Peyer's patch (tissue), 4 donors: Measurements from ENCODE around the gene ATP6V0E2. TPM values are rescaled to one million over a fixed set of nuclear protein-coding genes. Genes with fewer than 3 reads are reported as not detected.

Source experiments
- DNase-seq, 3 donors: peaks; one replicate each; pipeline ENCODE4 v3.0.0-alpha.2; 2017 to 2019
- H3K27ac ChIP-seq, 4 donors: fragments of 200-600 bp; sonication (generic); one replicate each; pipeline ENCODE4 v1.5.1; 2016 to 2019
- H3K27me3 ChIP-seq, 2 donors: fragments of 200-600 bp; sonication (generic); one replicate each; pipeline ENCODE4 v1.5.1; 2019
- H3K36me3 ChIP-seq, 3 donors: fragments of 200-600 bp; sonication (generic); one replicate each; pipeline ENCODE4 v1.5.1; 2016 to 2019
- H3K4me1 ChIP-seq, 4 donors: fragments of 200-600 bp; sonication (generic); one replicate each; pipeline ENCODE4 v1.5.1; 2016 to 2019
- H3K4me3 ChIP-seq, 4 donors: fragments of 200-600 bp; sonication (generic); 1 replicate in 3 of 4; 2 replicates in 1 of 4; pipeline ENCODE4 v1.5.1; 2016 to 2019; ENCODE audit warnings: mild to moderate bottlenecking in 1 of 4
- H3K9me3 ChIP-seq, 4 donors: fragments of 200-600 bp; sonication (generic); one replicate each; pipeline ENCODE4 v1.5.1; 2016 to 2019; ENCODE audit warnings: mild to moderate bottlenecking in 1 of 4
- POLR2A ChIP-seq, 2 donors: fragments of 450-650 bp; IDR thresholded peaks; one replicate each; pipeline ENCODE4 v1.5.1; 2017; ENCODE audit warnings: antibody characterized with exemption in 2 of 2, mild to moderate bottlenecking in 2 of 2, moderate library complexity in 2 of 2
- total RNA-seq, 4 donors: library from RNA; depleted of rRNA; stranded (reverse); fragments of >200 nt; gene quantifications; one replicate each; pipeline ENCODE4 v1.1.0, GENCODE V29; 2016
- TF ChIP-seq, protein P1 (sequence below), 6 experiments: fragments of 450-650 bp in 4 of 6; fragments of 200-600 bp in 2 of 6; sonication (generic) in 1 of 6; IDR thresholded peaks; one replicate each; pipeline ENCODE4 v1.5.1; 2017 to 2019; ENCODE audit warnings: antibody characterized with exemption in 6 of 6, mild to moderate bottlenecking in 3 of 6, moderate library complexity in 1 of 6

Gene ATP6V0E2
- total RNA-seq, 4 donors from 2014 or later, result 7.6 to 17.8 (median 11.1) TPM

DNA sequence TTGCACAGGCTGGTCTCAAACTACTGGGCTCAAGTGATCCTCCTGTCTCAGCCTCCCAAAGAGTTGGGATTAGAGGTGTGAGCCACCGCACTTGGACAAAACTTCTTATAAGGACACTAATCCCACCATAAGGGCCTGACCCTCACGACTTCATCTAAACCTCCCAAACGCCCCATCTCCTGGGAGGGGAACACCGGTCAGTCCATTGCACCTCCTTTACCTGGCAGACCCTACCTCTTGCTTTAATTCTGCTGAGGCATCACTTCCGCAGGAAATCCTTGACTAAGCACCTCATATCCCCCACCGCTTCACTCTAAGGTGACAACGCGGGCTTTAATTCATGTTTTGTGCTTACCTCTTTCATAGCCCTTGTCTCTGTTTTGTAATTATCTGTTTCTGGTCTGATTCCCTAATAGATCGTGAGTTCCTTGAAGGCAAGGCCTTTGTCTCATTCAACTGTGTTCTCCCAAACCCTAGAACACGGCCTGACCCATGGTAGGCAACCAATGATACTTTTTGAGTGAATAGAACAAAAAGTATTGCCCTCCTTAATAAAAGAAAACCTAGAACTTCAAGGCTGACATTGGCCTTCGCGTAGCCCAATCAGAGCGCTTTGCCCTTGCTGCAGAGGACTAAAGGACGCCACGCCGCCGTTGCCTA lies 36.1 kb upstream of the ATP6V0E2 start:
- TF ChIP-seq POLR2A (IDR thresholded peaks at IDR 0.05), result no peak
- TF ChIP-seq, protein P1, sequence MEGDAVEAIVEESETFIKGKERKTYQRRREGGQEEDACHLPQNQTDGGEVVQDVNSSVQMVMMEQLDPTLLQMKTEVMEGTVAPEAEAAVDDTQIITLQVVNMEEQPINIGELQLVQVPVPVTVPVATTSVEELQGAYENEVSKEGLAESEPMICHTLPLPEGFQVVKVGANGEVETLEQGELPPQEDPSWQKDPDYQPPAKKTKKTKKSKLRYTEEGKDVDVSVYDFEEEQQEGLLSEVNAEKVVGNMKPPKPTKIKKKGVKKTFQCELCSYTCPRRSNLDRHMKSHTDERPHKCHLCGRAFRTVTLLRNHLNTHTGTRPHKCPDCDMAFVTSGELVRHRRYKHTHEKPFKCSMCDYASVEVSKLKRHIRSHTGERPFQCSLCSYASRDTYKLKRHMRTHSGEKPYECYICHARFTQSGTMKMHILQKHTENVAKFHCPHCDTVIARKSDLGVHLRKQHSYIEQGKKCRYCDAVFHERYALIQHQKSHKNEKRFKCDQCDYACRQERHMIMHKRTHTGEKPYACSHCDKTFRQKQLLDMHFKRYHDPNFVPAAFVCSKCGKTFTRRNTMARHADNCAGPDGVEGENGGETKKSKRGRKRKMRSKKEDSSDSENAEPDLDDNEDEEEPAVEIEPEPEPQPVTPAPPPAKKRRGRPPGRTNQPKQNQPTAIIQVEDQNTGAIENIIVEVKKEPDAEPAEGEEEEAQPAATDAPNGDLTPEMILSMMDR (IDR thresholded peaks at IDR 0.05), result no peak
- DNase-seq, result no peak
- Histone ChIP-seq H3K4me1 (peaks cover 0 to 11% (median 0%) of the 10 kb centered on the region in 4 donors), H3K27me3 (no peaks in the 10 kb centered on the region), H3K27ac (peak overlapping the region in 1 of 4 donors; percentile 86), H3K9me3 (no peaks in the 10 kb centered on the region), H3K4me3 (peak overlapping the region in 2 of 4 donors; percentile 66 to 99), H3K36me3 (no peaks in the 10 kb centered on the region)

DNA sequence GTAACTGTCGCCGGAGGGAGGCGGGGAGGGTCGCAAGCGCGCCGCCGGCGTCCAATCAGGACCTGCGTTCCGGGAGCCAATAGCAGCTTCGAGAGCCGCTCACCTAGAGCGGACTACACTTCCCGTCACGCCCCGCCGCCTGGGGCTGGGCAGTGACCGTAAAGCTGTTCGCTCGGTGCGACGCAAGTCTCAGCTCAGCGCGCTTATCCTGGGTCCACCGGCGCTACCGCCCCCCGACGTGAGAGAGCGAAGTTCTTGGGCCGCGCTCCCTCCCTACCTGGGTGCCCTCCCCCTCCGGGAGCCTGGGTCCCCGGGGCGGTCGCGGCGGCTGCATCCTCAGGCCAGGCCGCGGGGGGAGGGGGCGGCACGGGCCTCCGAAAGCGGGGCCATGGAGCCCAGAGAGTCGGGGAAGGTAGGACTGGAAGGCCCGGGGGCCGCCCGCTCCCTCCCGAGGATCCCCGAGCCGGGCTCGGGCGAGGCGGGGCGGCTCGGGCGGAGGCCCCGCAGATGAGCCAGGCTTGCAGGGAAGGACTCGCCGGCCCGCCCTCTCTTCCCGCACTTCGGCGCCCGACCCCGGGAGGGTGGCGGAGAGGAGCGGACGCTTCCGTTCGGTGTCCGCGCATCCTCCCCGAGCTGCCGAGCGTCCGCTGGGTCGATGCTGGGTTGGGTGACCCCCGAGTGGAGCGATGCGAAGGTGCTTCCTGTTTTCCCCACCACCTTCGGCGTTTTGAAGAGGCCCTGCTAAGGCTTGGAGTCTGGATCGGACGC lies 35.4 kb upstream of the ATP6V0E2 start, which contains the start of gene ZNF862:
Gene ZNF862, plus strand, starts transcription at position 152 of the 768 bp plus-strand sequence. Its CDS starts 237 bp downstream, at position 389.
- no peaks in the 10 kb centered on the region for H3K36me3 ChIP-seq
- H3K4me3 ChIP-seq, result peak within 1 kb of the TSS; percentile 66 to 99 (median 85)
- no peaks in the 10 kb centered on the region for H3K27me3 ChIP-seq
- TF ChIP-seq POLR2A (IDR thresholded peaks at IDR 0.05), result peak; percentile 62 to 80
- TF ChIP-seq, protein P1 (IDR thresholded peaks at IDR 0.05), result peak in 2 of 6 experiments; percentile 6 to 9
- peak; percentile 97 to 99 (median 98) for DNase-seq
- peaks cover 0 to 11% (median 0%) of the 10 kb centered on the region in 4 donors for H3K4me1 ChIP-seq
- peak within 1 kb of the TSS; percentile 82 to 91 (median 88) for H3K27ac ChIP-seq
- H3K9me3 ChIP-seq, result no peaks in the 10 kb centered on the region

DNA sequence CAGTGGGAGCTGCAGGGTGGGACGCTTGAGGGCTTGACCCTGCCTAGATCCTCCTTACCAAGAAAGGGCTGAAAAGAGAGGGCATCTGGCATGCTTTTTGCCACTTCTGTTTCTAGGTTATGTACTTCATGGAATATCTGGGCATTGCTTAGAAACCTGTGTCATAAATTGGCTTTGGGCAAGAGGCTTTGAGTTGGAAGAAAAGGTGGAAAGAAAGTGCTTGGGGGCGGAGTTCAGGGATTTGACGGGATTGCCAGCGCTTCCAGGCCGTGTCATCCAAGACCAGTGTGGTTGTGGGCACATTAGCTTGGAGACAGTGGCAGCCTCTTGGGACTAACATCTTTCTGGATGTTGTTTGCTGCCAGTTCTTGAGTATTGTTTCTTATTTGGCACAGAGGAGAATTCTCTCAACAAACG lies 34.8 kb upstream of the ATP6V0E2 start:
- Histone ChIP-seq H3K27ac (peak overlapping the region; percentile 82 to 91 (median 88)), H3K4me1 (peaks cover 0 to 11% (median 0%) of the 10 kb centered on the region in 4 donors), H3K36me3 (no peaks in the 10 kb centered on the region), H3K27me3 (no peaks in the 10 kb centered on the region), H3K9me3 (no peaks in the 10 kb centered on the region), H3K4me3 (peak overlapping the region; percentile 66 to 99 (median 85))
- DNase-seq, result no peak
- TF ChIP-seq, protein P1 (IDR thresholded peaks at IDR 0.05), result no peak
- TF ChIP-seq POLR2A (IDR thresholded peaks at IDR 0.05), result no peak

DNA sequence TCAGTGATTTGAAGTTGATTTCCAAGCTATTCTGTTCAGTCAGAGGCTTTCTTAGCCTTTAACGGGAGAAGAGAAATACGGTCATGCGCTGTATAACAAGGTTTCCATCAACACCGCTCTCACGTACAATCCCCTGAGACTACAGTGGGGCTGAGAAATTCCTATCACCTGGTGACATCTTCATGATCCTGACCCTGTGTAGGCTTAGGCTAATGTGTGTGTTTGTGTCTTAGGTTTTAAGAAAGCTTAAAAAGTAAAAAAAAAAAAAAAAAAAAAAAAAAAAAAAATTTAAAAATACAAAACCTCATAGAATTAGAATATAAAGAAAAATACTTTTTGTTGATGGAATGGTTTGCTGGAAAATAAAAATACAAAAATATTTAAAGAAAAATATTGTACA lies 33.8 kb upstream of the ATP6V0E2 start:
- H3K27ac ChIP-seq, result no peak overlapping the region
- H3K9me3 ChIP-seq, result no peaks in the 10 kb centered on the region
- TF ChIP-seq POLR2A (IDR thresholded peaks at IDR 0.05), result no peak
- TF ChIP-seq, protein P1 (IDR thresholded peaks at IDR 0.05), result no peak
- H3K36me3 ChIP-seq, result no peaks in the 10 kb centered on the region
- H3K4me1 ChIP-seq, result peaks cover 0 to 11% (median 0%) of the 10 kb centered on the region in 4 donors
- no peaks in the 10 kb centered on the region for H3K27me3 ChIP-seq
- DNase-seq, result no peak
- no peak overlapping the region for H3K4me3 ChIP-seq

DNA sequence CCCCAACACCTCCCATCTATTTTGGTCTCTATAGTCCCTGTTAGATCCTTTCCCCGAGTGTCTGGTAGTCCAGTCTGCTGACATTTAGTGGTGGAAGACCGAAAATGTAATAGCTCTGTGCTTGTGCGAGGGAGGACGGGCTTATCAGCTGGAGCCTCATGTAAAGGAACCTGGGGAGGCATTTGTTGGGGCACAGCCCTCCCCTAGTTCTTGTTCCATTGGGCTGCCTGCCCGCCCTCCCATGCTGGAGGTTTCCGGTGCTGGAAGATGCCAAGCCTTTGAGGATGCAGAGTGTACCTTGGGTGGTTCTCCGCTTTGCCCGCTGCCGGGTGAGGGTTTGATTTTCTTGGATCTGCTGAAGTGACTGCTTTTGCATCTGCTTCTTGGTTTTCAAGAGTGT lies 30.2 kb upstream of the ATP6V0E2 start:
- Histone ChIP-seq H3K27me3 (no peaks in the 10 kb centered on the region), H3K9me3 (no peaks in the 10 kb centered on the region), H3K27ac (no peak overlapping the region), H3K36me3 (peaks cover 0 to 11% (median 0%) of the 10 kb centered on the region in 3 donors), H3K4me1 (peaks cover 0 to 11% (median 0%) of the 10 kb centered on the region in 4 donors), H3K4me3 (no peak overlapping the region)
- no peak for DNase-seq
- TF ChIP-seq POLR2A (IDR thresholded peaks at IDR 0.05), result no peak
- TF ChIP-seq, protein P1 (IDR thresholded peaks at IDR 0.05), result no peak
